SU-DHL-6 (cell line): ENCODE data around the gene STX16.

Experiments used
- H2AFZ ChIP-seq: fragments of 200-600 bp; sonication (generic); 2 replicates; pipeline ENCODE4 v1.6.1; 2014; ENCODE audit warnings: low read depth, mild to moderate bottlenecking, moderate library complexity, mixed read lengths, antibody characterized with exemption, low read length; ENCODE audit not compliant: severe bottlenecking
- H3F3A ChIP-seq: fragments of 200-600 bp; shearing (Covaris generic); 2 replicates; pipeline ENCODE4 v1.6.0; 2016; ENCODE audit warnings: antibody characterized with exemption, mild to moderate bottlenecking; ENCODE audit not compliant: insufficient read depth
- H3K27ac ChIP-seq: fragments of 200-600 bp; sonication (generic); 2 replicates; pipeline ENCODE4 v1.5.1; 2016; ENCODE audit warnings: low read depth, mild to moderate bottlenecking, low read length, moderate library complexity, mixed read lengths
- H3K27me3 ChIP-seq: fragments of 200-600 bp; sonication (generic), shearing (Covaris generic); 2 replicates; pipeline ENCODE4 v1.6.0; 2014; ENCODE audit warnings: mild to moderate bottlenecking, low read length
- H3K36me3 ChIP-seq: fragments of 200-600 bp; sonication (generic); 2 replicates; pipeline ENCODE4 v1.6.1; 2014; ENCODE audit warnings: mild to moderate bottlenecking, low read length, mixed read lengths
- H3K4me2 ChIP-seq: fragments of 300-600, 200-600 bp; shearing (Covaris generic), sonication (generic); 2 replicates; pipeline ENCODE4 v1.6.0; 2014; ENCODE audit warnings: low read length, low read depth, mild to moderate bottlenecking; ENCODE audit not compliant: poor library complexity, severe bottlenecking
- H3K4me3 ChIP-seq: fragments of 200-600 bp; sonication (generic); 2 replicates; pipeline ENCODE4 v1.5.1; 2014; ENCODE audit warnings: antibody characterized with exemption, low read length, mild to moderate bottlenecking, mixed read lengths; ENCODE audit not compliant: insufficient read depth, poor library complexity, severe bottlenecking
- H3K79me2 ChIP-seq: fragments of 200-600 bp; sonication (generic); 2 replicates; pipeline ENCODE4 v1.6.1; 2014; ENCODE audit warnings: mild to moderate bottlenecking, low read length, moderate library complexity; ENCODE audit not compliant: insufficient read depth
- H3K9ac ChIP-seq: fragments of 200-600 bp; sonication (generic); 2 replicates; pipeline ENCODE4 v1.7.0; 2014; ENCODE audit warnings: mild to moderate bottlenecking, low read length
- H3K9me2 ChIP-seq: fragments of 200-600 bp; sonication (generic); replicated peaks from 2 replicates; pipeline ENCODE4 v1.6.1; 2014; ENCODE audit warnings: low read length; ENCODE audit not compliant: insufficient read depth
- H3K9me3 ChIP-seq: fragments of 200-600 bp; sonication (generic); 2 replicates; pipeline ENCODE4 v1.6.1; 2014; ENCODE audit warnings: low read length, mixed read lengths; ENCODE audit not compliant: insufficient read depth
- H4K20me1 ChIP-seq: fragments of 200-600 bp; sonication (generic); 2 replicates; pipeline ENCODE4 v1.6.1; 2014; ENCODE audit warnings: low read depth, mild to moderate bottlenecking, antibody characterized with exemption, low read length, moderate library complexity, mixed read lengths
- EZH2phosphoT487 ChIP-seq: fragments of 200-600 bp; sonication (generic), shearing (Covaris generic); conservative IDR thresholded peaks from 2 replicates; pipeline ENCODE4 v1.6.1; 2018; ENCODE audit warnings: mild to moderate bottlenecking, antibody characterized with exemption, low read length, moderate library complexity, mixed read lengths
- TF ChIP-seq, protein P1 (sequence below): fragments of 200-600 bp; sonication (generic); IDR thresholded peaks from one replicate; pipeline ENCODE4 v1.5.1; 2017; ENCODE audit warnings: antibody characterized with exemption, mild to moderate bottlenecking, low read length, moderate library complexity; ENCODE audit not compliant: insufficient read depth, poor library complexity, severe bottlenecking

Gene STX16

DNA sequence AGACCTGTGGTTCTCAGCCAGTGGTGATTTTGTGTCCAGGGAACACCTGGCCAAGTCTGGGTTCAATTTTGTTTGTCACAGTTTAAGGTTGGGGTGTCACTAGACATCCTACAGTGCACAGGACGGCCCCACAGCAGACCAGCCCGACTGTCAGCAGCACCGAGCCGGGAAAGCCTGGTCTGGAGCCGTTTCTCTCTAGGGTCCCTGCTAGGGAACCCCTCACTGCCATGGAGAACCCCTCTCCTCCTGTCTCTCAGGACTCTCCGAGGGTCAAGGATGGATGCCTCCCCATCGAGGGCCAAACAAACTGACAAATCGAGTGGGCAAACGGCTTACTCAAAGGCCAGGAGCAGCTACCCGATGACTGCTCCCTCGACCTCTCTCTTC is 15.8 kb upstream of the STX16 start:
- Histone ChIP-seq H4K20me1 (no peaks in the 10 kb centered on the region), H3K9ac (no peak overlapping the region), H3K9me2 (no peaks in the 10 kb centered on the region), H3K36me3 (no peaks in the 10 kb centered on the region), H3F3A (no peaks in the 10 kb centered on the region), H3K4me3 (no peak overlapping the region), H3K27ac (no peak overlapping the region), H3K79me2 (no peaks in the 10 kb centered on the region), H3K9me3 (no peaks in the 10 kb centered on the region), H3K4me2 (no peak overlapping the region), H2AFZ (no peak overlapping the region), H3K27me3 (no peaks in the 10 kb centered on the region)
- TF ChIP-seq, protein P1, sequence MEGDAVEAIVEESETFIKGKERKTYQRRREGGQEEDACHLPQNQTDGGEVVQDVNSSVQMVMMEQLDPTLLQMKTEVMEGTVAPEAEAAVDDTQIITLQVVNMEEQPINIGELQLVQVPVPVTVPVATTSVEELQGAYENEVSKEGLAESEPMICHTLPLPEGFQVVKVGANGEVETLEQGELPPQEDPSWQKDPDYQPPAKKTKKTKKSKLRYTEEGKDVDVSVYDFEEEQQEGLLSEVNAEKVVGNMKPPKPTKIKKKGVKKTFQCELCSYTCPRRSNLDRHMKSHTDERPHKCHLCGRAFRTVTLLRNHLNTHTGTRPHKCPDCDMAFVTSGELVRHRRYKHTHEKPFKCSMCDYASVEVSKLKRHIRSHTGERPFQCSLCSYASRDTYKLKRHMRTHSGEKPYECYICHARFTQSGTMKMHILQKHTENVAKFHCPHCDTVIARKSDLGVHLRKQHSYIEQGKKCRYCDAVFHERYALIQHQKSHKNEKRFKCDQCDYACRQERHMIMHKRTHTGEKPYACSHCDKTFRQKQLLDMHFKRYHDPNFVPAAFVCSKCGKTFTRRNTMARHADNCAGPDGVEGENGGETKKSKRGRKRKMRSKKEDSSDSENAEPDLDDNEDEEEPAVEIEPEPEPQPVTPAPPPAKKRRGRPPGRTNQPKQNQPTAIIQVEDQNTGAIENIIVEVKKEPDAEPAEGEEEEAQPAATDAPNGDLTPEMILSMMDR, result no peak
- no peak for TF ChIP-seq EZH2phosphoT487

DNA sequence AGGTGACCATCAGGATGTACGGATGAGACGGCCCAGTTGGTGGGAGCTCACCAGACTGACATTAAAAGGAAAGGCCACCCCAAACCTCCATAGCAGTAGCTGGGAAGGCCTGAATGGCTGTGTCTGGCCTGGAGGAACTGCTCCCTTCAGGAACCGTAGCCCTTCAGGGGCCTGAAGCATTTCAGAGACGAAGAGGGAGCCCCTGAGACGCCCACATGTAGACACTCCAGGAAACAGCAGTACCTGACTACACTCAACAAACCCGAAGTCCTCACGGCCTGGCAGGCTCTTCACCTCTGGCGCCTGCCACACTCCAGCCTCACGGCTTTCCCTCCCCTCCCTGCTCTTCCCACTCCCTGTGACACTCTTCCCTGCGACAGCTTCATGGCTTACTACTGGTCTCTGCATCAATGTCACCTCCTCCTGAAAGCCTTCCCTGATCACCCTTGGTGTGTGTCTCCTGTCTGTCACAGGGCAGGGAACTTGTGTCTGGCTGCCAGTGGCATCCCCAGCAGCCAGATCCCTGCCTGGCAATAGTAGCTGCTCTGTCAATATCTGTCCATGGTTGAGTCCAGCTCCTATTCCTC is 14.6 kb upstream of the STX16 start:
- H3K4me3 ChIP-seq, result no peak overlapping the region
- H3K36me3 ChIP-seq, result no peaks in the 10 kb centered on the region
- H3K9ac ChIP-seq, result no peak overlapping the region
- H3K9me2 ChIP-seq, result no peaks in the 10 kb centered on the region
- no peaks in the 10 kb centered on the region for H3K9me3 ChIP-seq
- TF ChIP-seq, protein P1, result no peak
- TF ChIP-seq EZH2phosphoT487, result no peak
- H3K79me2 ChIP-seq, result no peaks in the 10 kb centered on the region
- no peaks in the 10 kb centered on the region for H4K20me1 ChIP-seq
- no peaks in the 10 kb centered on the region for H3F3A ChIP-seq
- no peak overlapping the region for H3K27ac ChIP-seq
- no peak overlapping the region for H3K4me2 ChIP-seq
- H2AFZ ChIP-seq, result no peak overlapping the region
- H3K27me3 ChIP-seq, result no peaks in the 10 kb centered on the region

DNA sequence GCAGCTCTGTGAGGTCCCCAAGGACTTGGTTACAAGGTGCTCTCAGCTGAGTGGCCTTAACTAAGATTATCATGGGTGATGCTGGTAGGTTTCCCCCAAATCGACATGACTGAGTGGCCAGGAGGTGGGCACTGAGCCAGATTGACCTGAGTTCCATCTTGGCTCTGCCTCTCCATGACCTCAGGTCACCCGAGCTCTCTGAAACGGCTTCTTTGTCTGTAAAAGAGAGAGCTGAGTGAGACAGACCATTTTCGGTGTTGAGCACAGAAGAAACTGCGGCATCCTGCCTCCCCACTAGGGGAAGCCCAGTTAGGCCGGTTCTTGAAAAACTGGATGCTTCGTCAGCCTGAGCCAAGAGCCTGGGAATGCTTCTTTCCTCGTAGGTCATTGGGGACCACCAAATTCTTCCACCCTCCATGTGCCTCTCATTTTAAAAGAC is 14.1 kb upstream of the STX16 start:
- H3K79me2 ChIP-seq, result no peaks in the 10 kb centered on the region
- H3F3A ChIP-seq, result no peaks in the 10 kb centered on the region
- no peak for TF ChIP-seq EZH2phosphoT487
- TF ChIP-seq, protein P1, result no peak
- H3K9me3 ChIP-seq, result no peaks in the 10 kb centered on the region
- H3K4me2 ChIP-seq, result no peak overlapping the region
- H3K27ac ChIP-seq, result no peak overlapping the region
- H2AFZ ChIP-seq, result no peak overlapping the region
- H3K36me3 ChIP-seq, result no peaks in the 10 kb centered on the region
- H3K9ac ChIP-seq, result no peak overlapping the region
- no peaks in the 10 kb centered on the region for H3K9me2 ChIP-seq
- H3K27me3 ChIP-seq, result no peaks in the 10 kb centered on the region
- H4K20me1 ChIP-seq, result no peaks in the 10 kb centered on the region
- H3K4me3 ChIP-seq, result no peak overlapping the region
